ENCODE data around the gene FAM174A.

FAM174A gene

GRCh38 chr5:100535060-100536005 is at the start of gene FAM174A:
FAM174A (plus strand) TSS chr5:100535374; CDS start chr5:100535531, 157 bp downstream.
- DNase-seq: peak; percentile 94 to 95

GRCh38 chr5:100493996-100494395 is 41.2 kb upstream of the FAM174A start:
- DNase-seq: no peak

- DNase-seq: no peak
These were observed 38.9 kb upstream of the FAM174A start for GRCh38 chr5:100496296-100496695.

GRCh38 chr5:100502684-100503083 is 32.5 kb upstream of the FAM174A start:
- DNase-seq: no peak

GRCh38 chr5:100505984-100506670 is 29.0 kb upstream of the FAM174A start:
- no peak for DNase-seq

GRCh38 chr5:100516285-100516684 is 18.9 kb upstream of the FAM174A start:
- DNase-seq: no peak

- DNase-seq: no peak
These were observed 17.7 kb upstream of the FAM174A start for GRCh38 chr5:100517301-100517974.

- DNase-seq: no peak
These were observed 16.8 kb upstream of the FAM174A start for GRCh38 chr5:100518377-100518776.

- DNase-seq: no peak
These were observed 16.1 kb upstream of the FAM174A start for GRCh38 chr5:100519075-100519474.

- no peak for DNase-seq
These were observed 14.8 kb upstream of the FAM174A start for GRCh38 chr5:100520348-100520747.

GRCh38 chr5:100537946-100538345 is 2.8 kb downstream of the FAM174A start:
- no peak for DNase-seq

GRCh38 chr5:100539519-100539918 is 4.3 kb downstream of the FAM174A start:
- no peak for DNase-seq

- no peak for DNase-seq
These were observed 6.9 kb downstream of the FAM174A start for GRCh38 chr5:100542086-100542485.

- DNase-seq: no peak
These were observed 10.8 kb downstream of the FAM174A start for GRCh38 chr5:100546001-100546400.

- DNase-seq: peak in 1 of 2 experiments; percentile 20
These were observed 15.4 kb downstream of the FAM174A start for GRCh38 chr5:100550531-100551051.

- DNase-seq: no peak
These were observed 16.0 kb downstream of the FAM174A start for GRCh38 chr5:100551183-100551582.

GRCh38 chr5:100553209-100553608 is 18.0 kb downstream of the FAM174A start:
- no peak for DNase-seq

- DNase-seq: no peak
These were observed 25.7 kb downstream of the FAM174A start for GRCh38 chr5:100560860-100561259.

- DNase-seq: no peak
These were observed 27.6 kb downstream of the FAM174A start for GRCh38 chr5:100562821-100563220.

- DNase-seq: no peak
These were observed 31.4 kb downstream of the FAM174A start for GRCh38 chr5:100566382-100567141.

GRCh38 chr5:100574716-100575115 is 39.5 kb downstream of the FAM174A start:
- no peak for DNase-seq

GRCh38 chr5:100575815-100576214 is 40.6 kb downstream of the FAM174A start:
- no peak for DNase-seq
